Stomach (tissue), 4 donors: ENCODE data around the gene AQP12B.

Source experiments
- CTCF ChIP-seq, 7 experiments: fragments of 450-650 bp in 4 of 7; fragments of 200-600 bp in 3 of 7; sonication (generic) in 3 of 7; IDR thresholded peaks; one replicate each; pipeline ENCODE4 v1.5.1; 2016 to 2019; ENCODE audit warnings: antibody characterized with exemption in 7 of 7, control low read depth in 2 of 7, mild to moderate bottlenecking in 1 of 7
- EP300 ChIP-seq: sonication (generic); formaldehyde crosslinking; IDR thresholded peaks from one replicate; pipeline ENCODE4 v1.6.1; 2017; ENCODE audit warnings: antibody characterized with exemption
- POLR2AphosphoS5 ChIP-seq, 3 donors: sonication (generic); formaldehyde crosslinking; IDR thresholded peaks; one replicate each; pipeline ENCODE4 v1.6.1; 2016; ENCODE audit warnings: antibody characterized with exemption in 3 of 3

- TF ChIP-seq CTCF (IDR thresholded peaks at IDR 0.05) (no peak), POLR2AphosphoS5 (IDR thresholded peaks at IDR 0.05) (no peak), EP300 (no peak)
Observed at GRCh38 chr2:240719676-240720545, 37.2 kb upstream of the AQP12B start.
